Activated CD4-positive, CD25-positive, alpha-beta regulatory T cell treated with anti-CD3 and anti-CD28 coated beads, Interleukin-2, amount 50 U/mL, for 24 hours (primary cell): ENCODE data around the gene CCDC93.
"Not testable (repeated sequence)": the region's sequence is repeated elsewhere in the genome, so short reads cannot be mapped to it uniquely, and the experiment has no call there.

Experiments used
- ATAC-seq, 2 donors: fragments of 150-1000 bp; cut with Tn5 transposase; one replicate each; pipeline ENCODE4 v1.10.0; 2021; ENCODE audit warnings: mild to moderate bottlenecking in 1 of 2, moderate library complexity in 1 of 2

CCDC93 gene

GRCh38 chr2:118044854-118045253 is 31.0 kb upstream of the CCDC93 start:
- no peak for ATAC-seq

DNA sequence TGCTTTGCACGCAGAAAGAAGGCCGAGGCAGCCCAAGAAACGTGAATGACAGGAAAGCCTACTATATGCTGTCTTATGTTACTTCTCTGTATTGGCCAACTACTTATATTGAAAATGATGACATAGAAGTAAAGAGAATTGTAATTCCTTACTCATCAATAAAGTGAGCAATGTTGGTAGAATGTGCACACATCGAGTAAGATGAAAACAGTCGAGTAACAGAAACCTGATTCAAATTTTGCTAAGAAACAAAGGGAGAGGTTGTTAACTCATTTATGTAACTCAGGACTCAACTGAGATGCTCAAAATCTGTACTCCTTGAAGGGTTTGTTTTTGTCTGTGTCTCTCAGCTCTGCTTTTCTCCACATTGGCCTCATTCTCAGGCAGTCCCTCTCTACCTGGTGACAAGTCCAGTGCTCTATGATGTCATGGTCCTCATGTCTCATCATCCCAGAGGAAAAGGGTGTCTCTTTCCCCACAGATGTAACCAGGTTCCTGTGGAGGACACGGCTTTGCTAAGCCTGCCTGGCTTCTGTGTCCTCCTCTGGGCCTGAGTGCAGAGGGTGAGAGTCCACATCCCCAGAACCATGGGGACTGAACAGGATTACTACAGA is 30.3 kb upstream of the CCDC93 start:
- ATAC-seq, result peak in 1 of 2 donors; percentile 43

DNA sequence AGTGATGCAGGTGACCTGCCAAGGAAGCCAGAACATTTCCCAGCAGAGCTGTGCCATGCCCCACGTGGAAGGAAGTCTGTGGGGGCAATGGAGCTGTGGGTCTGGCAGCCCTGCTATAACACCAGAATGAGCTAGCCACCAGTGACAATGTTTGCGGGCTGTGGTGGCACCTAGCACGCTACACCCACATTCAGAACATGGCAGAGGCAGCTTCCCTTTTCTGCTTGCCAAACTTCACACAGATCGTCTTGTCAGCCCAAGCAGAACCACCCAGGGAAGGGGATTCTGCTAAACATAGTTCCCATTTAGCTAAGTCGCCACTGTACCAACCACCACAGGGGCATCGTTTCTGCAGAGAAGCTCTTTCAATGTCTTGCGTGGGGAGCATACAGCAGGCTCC is 27.0 kb upstream of the CCDC93 start:
- ATAC-seq, result no peak

DNA sequence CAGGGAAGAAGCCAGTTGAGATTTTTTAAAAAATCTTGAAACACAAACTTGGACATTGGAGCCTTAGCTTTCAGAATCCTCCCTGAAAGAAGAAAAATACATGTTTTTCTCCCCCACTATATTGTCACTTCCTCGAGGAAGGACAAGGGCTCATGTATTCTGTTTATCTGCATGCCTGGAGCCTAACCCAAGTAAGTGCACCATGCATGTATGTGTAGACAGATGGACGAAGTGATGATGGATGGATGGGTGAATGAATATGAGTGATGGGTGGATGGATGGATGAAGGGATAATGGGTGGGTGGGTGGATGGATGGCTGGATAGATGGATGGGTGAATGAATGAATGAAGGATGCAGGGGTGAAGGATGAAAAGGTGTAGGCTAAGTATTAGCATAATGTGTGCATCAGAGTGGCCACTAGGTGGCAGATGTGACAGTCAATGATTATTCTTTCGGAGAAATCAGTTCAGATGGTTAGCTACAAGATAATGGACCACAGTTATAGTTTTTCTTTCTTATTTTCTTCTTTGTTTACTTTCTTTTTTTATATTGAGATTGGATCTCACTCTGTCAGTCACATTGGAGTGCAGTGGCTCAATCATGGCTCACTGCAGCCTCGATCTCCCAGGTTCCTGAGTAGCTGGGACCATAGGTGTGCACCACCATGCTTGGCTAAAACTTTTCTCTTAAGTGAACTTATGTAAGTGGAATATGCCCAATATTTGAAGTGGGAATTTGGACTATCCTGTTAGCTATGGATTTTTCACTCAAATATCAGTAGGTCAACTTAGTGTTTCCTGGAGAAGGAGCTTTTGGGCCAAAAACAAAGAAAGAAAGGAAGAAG is 18.5 kb upstream of the CCDC93 start:
- ATAC-seq, result peak; percentile 49 to 61

DNA sequence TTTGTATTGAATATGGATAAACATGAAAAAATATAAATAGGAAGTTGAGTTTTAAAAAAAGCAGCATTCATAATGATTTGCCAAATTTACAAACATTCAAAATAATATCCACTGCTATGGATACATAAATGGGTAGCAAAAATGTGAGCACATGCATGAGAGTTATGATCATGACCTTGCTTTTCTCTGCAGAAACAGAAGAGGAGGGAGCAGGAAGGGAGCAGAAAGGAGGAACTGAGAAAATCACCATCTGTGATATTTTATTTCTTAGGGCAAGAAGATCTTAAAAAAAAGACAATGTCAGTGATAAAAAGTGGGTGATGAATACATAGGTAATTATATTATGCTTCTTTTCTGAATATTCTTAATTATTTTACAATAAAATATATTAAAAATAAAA is 17.7 kb upstream of the CCDC93 start:
- no peak for ATAC-seq

- ATAC-seq, result no peak
Observed at GRCh38 chr2:118029025-118029424, 15.2 kb upstream of the CCDC93 start.

DNA sequence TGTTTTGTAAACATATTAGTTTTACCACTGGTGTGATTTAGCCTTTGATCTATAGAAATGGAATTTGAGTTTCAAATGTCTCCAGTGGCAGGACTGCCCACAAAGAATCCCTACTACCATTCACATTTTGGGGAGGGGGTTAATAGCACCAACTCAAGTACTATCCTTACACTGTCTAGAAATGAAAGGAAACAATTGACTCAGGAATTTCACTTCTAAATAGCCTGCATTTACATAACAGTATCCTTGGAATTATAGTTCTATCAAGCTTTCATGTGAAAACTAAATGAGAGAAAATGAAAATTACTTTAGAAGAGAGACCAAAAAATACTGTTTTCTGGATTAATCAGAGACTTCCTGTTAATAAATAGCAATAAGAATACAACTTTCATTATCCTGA is 7.5 kb upstream of the CCDC93 start:
- ATAC-seq, result no peak

DNA sequence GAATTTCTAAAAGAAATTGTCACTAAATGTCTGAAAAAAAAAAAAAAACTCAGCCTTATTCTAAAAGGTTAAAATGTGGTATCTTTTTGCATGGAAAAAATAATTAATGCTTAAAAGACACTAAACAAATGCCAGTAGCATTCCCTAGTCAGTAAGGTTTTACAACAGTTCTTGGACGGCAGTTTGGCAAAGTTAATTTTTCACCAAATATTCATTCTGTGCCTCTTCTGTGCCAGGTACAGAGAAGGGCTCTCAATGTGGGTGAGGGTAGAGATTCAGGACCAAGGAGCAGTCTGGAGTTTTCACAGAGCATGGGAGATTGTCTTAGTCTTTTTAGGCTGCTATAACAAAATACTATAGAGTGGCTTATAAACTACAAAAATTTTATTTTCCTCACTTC is 6.0 kb upstream of the CCDC93 start:
- ATAC-seq, result no peak

- ATAC-seq, result peak in 1 of 2 donors; percentile 4
Observed at GRCh38 chr2:118016911-118017310, 3.0 kb upstream of the CCDC93 start.

DNA sequence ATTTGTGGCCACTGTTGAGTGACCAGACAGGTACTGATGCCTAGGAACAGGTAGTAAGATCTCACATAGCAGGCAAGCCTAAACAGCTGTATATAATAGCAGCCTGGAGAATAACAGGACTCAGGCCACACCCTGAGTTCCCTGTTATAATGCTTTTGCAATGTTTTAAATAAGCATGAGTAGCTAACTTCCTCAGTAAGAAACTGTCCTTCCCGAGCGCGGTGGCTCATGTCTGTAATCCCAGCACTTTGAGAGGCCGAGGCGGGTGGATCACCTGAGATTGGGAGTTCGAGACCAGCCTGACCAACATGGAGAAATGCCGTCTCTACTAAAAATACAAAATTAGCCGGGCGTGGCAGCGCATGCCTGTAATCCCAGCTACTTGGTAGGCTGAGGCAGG is 1.9 kb upstream of the CCDC93 start:
- not testable (repeated sequence) for ATAC-seq

DNA sequence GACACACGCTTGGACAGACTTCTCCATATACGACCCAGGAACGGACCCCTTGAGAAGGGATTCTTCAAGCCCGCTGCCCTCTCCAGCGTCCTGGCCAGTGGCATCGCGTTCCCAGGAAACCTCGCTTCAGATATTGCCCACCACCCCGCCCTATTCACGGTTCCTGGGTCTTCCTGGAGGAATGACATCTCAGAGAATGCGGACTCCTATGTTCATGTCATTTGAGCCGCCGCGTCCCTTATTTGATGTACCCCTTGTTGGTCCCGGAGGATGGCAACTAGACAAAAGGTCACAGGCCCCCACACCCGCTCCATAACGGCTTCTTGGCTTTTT is 588 bp upstream of the CCDC93 start:
- ATAC-seq, result no peak

DNA sequence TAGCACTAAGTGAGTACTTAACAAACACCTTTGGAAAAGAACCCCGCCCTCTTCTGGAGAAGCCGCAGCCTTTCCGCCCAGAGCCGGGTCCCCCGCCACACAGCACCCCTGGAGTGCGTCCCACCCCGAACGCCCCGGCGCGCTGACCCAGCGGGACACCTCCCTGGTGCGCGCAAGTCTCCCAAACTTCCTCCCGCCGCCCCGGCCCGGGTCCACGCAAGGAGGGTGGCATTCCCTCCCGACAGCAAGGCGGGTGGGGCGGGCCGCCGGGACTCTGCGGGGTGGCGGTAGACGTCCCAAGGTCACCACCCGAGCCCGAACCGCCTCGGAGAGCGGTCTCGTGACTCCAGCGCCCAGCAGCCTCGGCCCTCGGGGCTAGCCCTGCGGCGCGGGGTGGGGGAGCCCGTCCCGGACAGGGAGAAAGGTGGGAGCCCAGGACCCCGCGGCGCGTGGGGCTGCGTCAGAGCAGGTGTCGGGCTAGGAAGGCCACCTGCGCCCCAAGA is 598 bp downstream of the CCDC93 start:
- peak; percentile 18 to 26 for ATAC-seq

DNA sequence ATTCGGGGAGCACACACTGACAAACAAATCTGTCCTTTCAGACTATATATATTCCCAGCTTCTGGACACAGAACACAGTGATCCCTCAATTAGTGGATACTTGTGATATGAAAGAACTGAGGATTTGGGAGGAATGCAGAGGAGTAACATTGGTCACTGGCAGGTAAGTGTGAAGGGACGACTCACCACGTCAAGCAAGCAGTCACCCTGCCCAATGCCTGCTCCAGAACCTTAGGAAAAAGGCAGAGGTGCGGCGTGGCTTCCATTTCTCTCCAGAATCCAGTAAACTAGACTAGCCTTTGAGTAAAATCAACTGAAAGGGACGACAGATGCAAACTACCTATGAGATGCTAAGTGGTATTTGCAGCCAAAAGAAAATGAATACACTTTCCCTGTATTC is 1.1 kb downstream of the CCDC93 start:
- no peak for ATAC-seq

DNA sequence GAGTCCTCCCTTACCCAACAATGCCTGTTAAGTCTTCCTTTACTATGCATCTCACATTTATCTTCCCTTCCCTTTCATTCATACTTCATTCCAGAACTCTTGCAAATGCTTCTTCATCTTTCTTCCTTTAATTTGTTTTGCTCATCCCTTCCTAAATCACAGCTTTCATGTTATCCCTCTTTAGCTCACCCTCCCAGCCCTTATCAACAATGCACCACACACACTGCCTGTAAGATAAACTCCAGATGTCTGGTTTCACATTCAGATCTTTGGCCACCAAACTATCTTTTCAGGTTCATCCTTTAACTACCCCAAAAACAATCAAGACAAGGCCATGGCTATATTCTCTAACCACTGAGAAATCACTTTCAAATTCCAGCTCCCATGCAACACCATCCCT is 3.4 kb downstream of the CCDC93 start:
- ATAC-seq, result no peak

DNA sequence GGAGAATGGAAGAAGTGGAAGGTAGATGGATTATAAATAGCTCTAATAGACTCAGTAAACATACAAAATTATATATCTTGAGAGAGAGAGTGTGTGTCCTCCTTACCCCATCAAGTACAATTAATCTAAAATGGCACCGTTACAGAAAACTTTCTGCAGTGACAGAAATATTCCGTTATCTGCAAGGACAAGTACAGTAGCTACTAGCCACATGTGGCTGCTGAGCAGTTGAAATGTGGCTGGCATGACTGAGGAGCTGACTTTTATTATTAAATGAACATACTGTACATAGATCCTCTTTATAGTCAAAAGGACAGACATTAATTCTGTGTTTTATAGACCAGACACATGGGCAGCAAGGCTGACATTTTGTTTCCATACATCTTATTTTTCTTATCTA is 7.0 kb downstream of the CCDC93 start:
- no peak for ATAC-seq

- ATAC-seq, result no peak
Observed at GRCh38 chr2:118006326-118006725, 7.5 kb downstream of the CCDC93 start.

GRCh38 chr2:118003396-118003824 is 10.5 kb downstream of the CCDC93 start:
- ATAC-seq, result peak; percentile 95 to 97

DNA sequence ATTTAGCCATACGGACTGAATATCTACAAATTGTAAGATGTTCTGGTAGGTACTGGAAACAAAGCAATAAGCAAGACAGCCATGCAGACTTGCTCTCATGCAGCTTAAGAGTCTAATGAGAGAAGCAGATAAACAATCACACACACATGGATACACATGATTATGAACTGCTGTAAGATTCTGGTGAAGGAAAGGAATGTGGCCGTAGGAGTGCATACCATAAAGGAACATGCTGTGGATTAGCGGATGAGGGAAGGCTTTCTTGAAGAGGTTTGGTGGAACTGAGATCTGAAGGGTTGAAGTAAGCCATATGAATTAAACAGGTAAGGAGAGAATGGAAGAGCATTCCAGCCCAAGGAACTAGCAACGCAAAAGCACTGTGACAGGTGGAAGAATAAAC is 13.8 kb downstream of the CCDC93 start:
- ATAC-seq, result no peak

GRCh38 chr2:117997872-117998454 is 15.9 kb downstream of the CCDC93 start:
- no peak for ATAC-seq

- no peak for ATAC-seq
Observed at GRCh38 chr2:117996525-117996924, 17.3 kb downstream of the CCDC93 start.

DNA sequence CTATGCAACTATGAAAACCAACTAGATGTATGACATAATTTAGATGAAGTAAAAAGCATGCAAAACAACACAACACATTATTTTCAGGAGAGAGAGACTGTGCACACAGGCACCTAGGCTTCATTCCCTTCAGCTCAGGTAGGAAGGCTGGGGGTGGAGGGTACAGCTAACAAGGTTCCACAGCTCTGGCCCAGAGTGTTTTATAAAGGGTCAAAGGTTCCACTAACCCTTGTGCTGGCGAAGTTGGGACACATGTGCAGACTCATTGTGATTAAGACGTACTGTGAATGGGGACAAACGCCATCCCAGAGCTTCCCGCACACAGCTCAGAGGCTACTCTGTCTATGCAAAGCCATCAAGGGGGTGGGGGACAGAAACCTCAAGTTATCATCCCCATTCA is 19.1 kb downstream of the CCDC93 start:
- ATAC-seq, result no peak

DNA sequence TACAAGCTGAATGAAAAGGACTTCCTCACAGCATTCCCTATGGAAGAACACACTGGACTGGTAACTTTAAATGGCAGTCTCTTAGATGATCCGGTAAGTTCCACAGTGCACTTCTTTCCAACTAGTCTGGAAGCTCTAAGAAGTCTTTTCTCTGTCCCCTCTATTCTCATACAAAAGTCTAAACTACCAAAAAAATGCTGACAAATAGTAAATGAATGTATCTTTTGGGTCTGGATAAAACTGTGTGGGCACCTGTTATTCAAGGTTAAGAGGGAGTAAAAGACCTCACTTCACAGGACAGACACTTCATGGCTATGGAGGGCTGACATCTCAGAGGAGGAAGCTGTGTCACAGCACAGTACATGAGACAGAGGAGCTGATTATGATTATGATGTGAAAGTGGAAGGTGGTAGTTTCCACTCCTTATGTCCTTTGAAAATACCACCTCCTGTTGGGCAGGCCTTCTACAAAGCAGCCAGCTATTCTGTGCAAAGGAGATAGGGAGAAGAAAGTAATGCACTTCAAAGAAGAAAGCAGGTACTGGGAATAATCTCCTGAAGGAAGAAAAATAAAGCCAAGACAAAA is 23.9 kb downstream of the CCDC93 start:
- no peak for ATAC-seq

GRCh38 chr2:117987121-117987520 is 26.7 kb downstream of the CCDC93 start:
- ATAC-seq, result no peak

DNA sequence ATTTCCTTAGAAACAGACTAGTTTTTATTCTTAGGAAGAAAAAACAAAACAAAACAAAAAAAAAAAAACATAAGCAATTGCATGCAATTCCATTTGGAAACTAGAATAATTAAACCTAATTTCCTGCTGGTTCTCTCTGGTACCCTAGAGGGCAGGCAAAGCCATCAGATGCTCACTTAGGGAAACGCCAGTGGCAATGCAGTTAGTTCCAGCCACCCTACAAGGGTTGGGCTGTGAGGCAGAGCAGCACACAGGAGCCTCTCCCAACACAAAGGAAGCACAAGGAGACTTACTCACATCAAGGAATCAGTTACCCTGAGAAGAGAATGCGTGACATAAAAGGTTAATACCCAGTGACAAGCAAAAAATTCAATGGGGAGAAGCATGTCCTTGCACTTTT is 28.8 kb downstream of the CCDC93 start:
- no peak for ATAC-seq
